G401 (cell line): ENCODE measurements around the gene SMO. TPM values are rescaled to one million over a fixed set of nuclear protein-coding genes. Genes with fewer than 3 reads are reported as not detected.

Experiments
- DNase-seq: peaks from one replicate; pipeline ENCODE4 v3.0.0-alpha.2; 2015; ENCODE audit warnings: low spot score
- in situ Hi-C: cut with HindIII; loops from 2 replicates; pipeline ENCODE4 v1.10.0; 2016; ENCODE audit warnings: low sequenced_read_pairs, mixed read lengths
- total RNA-seq: library from RNA; depleted of rRNA; stranded (reverse); fragments of >200 nt; shearing (Covaris generic); gene quantifications from 2 replicates; pipeline ENCODE4 v1.2.3, GENCODE V29; 2014; rRNA removed

The SMO gene
- total RNA-seq, result 51.1 and 51.8 TPM in 2 replicates

- in situ Hi-C loops, result no loop called here
- peak; percentile 19 for DNase-seq
Measured at GRCh38 chr7:129188372-129188891, at the start of gene SMO. Gene SMO, plus strand, starts transcription at chr7:129188633. Its CDS starts 519 bp downstream, at chr7:129189152.

- peak; percentile 27 for DNase-seq
- in situ Hi-C loops, result no loop called here
Measured at GRCh38 chr7:129143724-129144094, 44.7 kb upstream of the SMO start.

GRCh38 chr7:129144095-129144833, 44.2 kb upstream of the SMO start, which contains the start of gene TSPAN33:
Gene TSPAN33, plus strand, starts transcription at chr7:129144707. Its CDS starts 274 bp downstream, at chr7:129144981.
- in situ Hi-C loops, result no loop called here
- peak; percentile 90 for DNase-seq

- in situ Hi-C loops, result no loop called here
- DNase-seq, result peak; percentile 3
Measured at GRCh38 chr7:129144834-129145668, 43.4 kb upstream of the SMO start.

GRCh38 chr7:129146237-129146979, 42.0 kb upstream of the SMO start:
- in situ Hi-C loops, result no loop called here
- DNase-seq, result no peak

GRCh38 chr7:129147731-129148130, 40.7 kb upstream of the SMO start:
- DNase-seq, result no peak
- in situ Hi-C loops, result no loop called here

GRCh38 chr7:129149511-129149910, 38.9 kb upstream of the SMO start:
- DNase-seq, result no peak
- in situ Hi-C loops, result no loop called here

GRCh38 chr7:129150199-129150996, 38.0 kb upstream of the SMO start:
- in situ Hi-C loops, result no loop called here
- DNase-seq, result no peak

GRCh38 chr7:129157651-129158050, 30.8 kb upstream of the SMO start:
- in situ Hi-C loops, result no loop called here
- no peak for DNase-seq

GRCh38 chr7:129159539-129159938, 28.9 kb upstream of the SMO start:
- in situ Hi-C loops, result no loop called here
- DNase-seq, result peak; percentile 7

GRCh38 chr7:129160161-129160905, 28.1 kb upstream of the SMO start:
- peak; percentile 12 for DNase-seq
- in situ Hi-C loops, result no loop called here

GRCh38 chr7:129161524-129162225, 26.8 kb upstream of the SMO start:
- in situ Hi-C loops, result no loop called here
- DNase-seq, result no peak

- no peak for DNase-seq
- in situ Hi-C loops, result no loop called here
Measured at GRCh38 chr7:129162732-129163131, 25.7 kb upstream of the SMO start.

- in situ Hi-C loops, result no loop called here
- peak; percentile 74 for DNase-seq
Measured at GRCh38 chr7:129163875-129164544, 24.4 kb upstream of the SMO start.

- in situ Hi-C loops, result no loop called here
- DNase-seq, result no peak
Measured at GRCh38 chr7:129166745-129167144, 21.7 kb upstream of the SMO start.

- in situ Hi-C loops, result no loop called here
- DNase-seq, result peak; percentile 66
Measured at GRCh38 chr7:129167817-129168216, 20.6 kb upstream of the SMO start.
